Mesodermal cell (in vitro differentiated cells): ENCODE measurements around the gene ACOXL.

Experiments
- H3K27ac ChIP-seq: 2 replicates; pipeline ENCODE4 v1.7.0; 2013; ENCODE audit warnings: mild to moderate bottlenecking, low read depth, low read length, moderate library complexity; ENCODE audit not compliant: severe bottlenecking
- H3K36me3 ChIP-seq: 2 replicates; pipeline ENCODE4 v1.7.1; 2013; ENCODE audit warnings: mild to moderate bottlenecking, low read length, moderate library complexity; ENCODE audit not compliant: control insufficient read depth, insufficient read depth
- H3K4me1 ChIP-seq: one replicate; pipeline ENCODE4 v1.7.1; 2013; ENCODE audit warnings: mild to moderate bottlenecking, low read length; ENCODE audit not compliant: insufficient read depth, control insufficient read depth, poor library complexity, severe bottlenecking
- H3K4me3 ChIP-seq: 2 replicates; pipeline ENCODE4 v1.7.0; 2013; ENCODE audit warnings: low read length, control low read depth, mild to moderate bottlenecking; ENCODE audit not compliant: insufficient read depth, poor library complexity, severe bottlenecking; ENCODE audit errors: extremely low read depth
- H3K9me3 ChIP-seq: 2 replicates; pipeline ENCODE4 v1.7.1; 2013; ENCODE audit warnings: mild to moderate bottlenecking, low read length, moderate library complexity; ENCODE audit not compliant: control insufficient read depth
- WGBS, 2 experiments: methylation state at CpG; one replicate each; pipeline ENCODE4 v1.1.5; 2013; ENCODE audit warnings: missing lambda C conversion rate in 2 of 2; ENCODE audit not compliant: insufficient coverage in 2 of 2; 5-methylcytosine and 5-hydroxymethylcytosine counted together

ACOXL gene

DNA sequence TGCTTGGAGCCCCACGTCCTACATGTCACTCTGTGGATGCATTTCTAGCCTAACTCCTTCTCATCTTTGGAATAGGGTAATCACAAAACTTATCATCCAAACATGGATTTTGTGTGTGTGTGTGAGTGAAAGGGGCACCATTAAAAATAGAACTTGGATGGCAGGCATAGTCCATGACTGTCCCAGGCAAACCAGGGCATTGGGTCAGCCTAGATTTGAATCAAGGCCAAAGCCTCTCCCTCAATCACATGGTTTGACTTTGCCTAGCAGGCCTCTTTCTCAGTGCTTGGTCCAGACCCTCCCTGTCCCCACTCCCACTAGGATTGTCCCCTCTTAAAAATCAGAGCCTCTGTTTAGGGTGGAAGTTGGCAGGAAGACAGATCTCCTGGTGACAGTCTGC lies 320.9 kb downstream of the ACOXL start:
- no peaks in the 10 kb centered on the region for H3K36me3 ChIP-seq
- H3K4me1 ChIP-seq, result no peaks in the 10 kb centered on the region
- H3K9me3 ChIP-seq, result no peaks in the 10 kb centered on the region
- WGBS, 2 experiments, result 80% methylated on average over 1 of the region's 1 CpG; no CpG with 5 or more reads in 1 of the 2 experiments
- no peak overlapping the region for H3K27ac ChIP-seq
- H3K4me3 ChIP-seq, result no peak overlapping the region

DNA sequence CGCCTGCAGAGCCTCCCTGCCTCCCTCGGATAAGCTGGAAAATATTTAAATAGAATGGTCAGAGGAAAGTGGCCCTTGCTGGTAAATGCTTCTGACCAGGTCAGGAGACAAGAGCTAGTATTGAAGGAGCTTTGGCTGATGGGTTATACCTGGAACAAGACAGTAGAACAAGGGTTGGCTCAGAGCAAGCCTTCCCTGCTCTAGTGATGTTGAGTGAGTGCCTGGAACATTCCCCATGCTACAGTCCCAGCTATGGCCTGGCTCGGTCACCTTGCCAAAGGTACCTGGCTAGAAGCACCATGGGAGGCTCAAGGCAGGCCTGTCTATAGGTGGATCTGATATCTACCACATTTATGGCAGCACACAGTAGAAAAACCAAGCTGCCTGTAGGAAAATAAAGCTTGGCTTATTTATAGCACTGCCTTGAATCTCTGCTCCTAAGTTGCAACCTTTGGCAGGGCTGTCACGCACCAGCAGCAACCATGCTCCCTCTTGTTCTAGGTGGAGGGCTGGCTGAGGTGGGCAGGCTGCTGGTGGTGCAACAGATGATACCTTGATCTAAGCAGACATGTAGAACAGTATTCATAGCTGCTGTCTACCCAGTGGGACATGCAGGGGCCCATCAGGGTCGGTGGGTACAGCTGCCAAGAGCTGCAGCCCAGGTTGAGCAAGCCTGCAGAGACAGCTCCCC lies 321.6 kb downstream of the ACOXL start:
- no peaks in the 10 kb centered on the region for H3K36me3 ChIP-seq
- H3K27ac ChIP-seq, result no peak overlapping the region
- H3K4me1 ChIP-seq, result no peaks in the 10 kb centered on the region
- H3K9me3 ChIP-seq, result no peaks in the 10 kb centered on the region
- 86 to 90% methylated on average over 3 to 5 of the region's 5 CpGs for WGBS, 2 experiments
- no peak overlapping the region for H3K4me3 ChIP-seq

DNA sequence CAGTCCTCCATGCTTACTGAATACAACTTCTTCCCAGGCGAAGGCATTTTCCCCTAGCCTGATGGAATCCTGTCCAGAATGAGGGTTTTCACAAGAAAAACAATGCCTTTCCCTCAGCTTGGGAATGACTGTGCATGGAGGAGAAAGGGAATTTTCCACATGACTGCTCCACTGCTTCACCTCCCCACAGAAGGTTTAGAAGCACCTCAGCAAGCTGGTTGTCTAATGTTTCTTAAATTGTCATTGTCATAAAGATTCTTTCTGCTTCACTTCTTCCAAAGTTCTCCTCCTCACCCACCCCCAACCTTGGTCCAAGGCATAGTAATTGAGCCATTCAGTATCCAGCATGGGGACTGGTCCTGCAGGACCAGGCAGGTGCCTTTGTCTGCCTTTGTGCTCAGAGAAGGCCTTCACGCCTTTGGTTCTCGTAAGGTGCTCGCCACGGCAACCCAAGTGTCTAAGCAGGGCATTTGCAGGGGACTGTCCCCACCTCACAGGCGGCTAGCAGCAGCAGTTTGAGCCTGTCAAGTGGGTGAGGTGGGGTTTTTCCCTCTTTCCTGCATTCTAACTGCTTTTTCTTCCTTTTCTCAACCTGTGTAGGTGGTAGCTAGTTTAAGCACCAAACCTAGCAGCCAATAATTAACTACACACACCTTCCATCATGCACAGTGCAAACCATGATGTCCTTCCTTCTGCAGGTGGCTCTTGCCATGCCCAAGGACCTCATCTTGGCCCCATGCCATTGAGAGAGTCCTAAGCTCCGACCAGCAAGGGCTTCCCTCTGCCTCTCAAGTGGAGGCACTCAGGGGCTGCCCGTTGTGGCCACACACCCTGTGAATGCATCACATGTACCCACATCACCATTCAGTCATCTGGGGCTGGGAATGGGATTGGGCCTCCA lies 322.7 kb downstream of the ACOXL start:
- WGBS, 2 experiments, result 86% methylated on average over 3 to 6 of the region's 8 CpGs
- Histone ChIP-seq H3K4me3 (no peak overlapping the region), H3K4me1 (no peaks in the 10 kb centered on the region)

DNA sequence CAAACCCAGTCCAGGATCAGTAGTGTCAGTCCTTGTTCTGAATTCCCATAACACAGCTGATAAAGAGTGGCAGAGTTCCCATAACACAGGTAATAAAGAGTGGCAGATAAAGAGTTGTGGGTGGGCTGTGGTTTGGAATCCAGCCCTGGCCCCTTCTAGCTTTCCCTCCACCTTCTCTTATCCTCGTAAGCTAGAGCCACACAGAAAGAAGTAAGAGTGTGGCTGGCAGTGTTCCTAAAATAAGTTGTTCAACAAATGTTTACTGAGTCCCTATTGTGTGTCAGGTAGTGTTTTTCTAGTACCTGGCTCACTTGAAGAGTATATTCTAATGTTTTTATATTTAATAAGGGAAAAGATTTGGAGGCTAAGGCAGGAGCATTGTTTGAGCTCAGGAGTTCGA lies 323.4 kb downstream of the ACOXL start:
- H3K4me3 ChIP-seq, result no peak overlapping the region
- no peak overlapping the region for H3K27ac ChIP-seq
- no peaks in the 10 kb centered on the region for H3K4me1 ChIP-seq
- H3K36me3 ChIP-seq, result no peaks in the 10 kb centered on the region
- WGBS, 2 experiments, result 94% methylated on average over 2 of the region's 2 CpGs; no CpG with 5 or more reads in 1 of the 2 experiments
- no peaks in the 10 kb centered on the region for H3K9me3 ChIP-seq

More for the DNA sequence above, 322.7 kb downstream of the ACOXL start:
- H3K27ac ChIP-seq, result no peak overlapping the region
- H3K9me3 ChIP-seq, result no peaks in the 10 kb centered on the region
- H3K36me3 ChIP-seq, result no peaks in the 10 kb centered on the region

DNA sequence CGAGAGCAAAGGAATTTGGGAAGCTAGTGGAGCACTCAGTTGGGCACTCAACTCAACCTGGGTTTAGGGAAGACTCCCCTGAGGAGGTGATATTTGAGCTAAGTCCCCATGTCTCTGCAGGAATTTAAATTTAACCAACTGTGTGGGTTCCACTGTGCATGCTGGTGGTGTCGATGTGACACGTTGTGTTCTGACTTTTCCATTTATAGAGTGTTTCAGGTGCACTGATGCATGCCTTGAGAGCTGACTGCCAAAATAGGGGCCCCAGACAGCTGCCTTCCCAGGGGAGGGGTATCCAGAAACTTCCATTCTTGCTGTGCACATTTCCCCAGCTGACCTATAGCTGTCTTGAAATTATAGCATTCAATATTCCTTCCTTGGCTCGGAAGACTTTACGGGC lies 324.7 kb downstream of the ACOXL start:
- Histone ChIP-seq H3K9me3 (no peaks in the 10 kb centered on the region), H3K36me3 (no peaks in the 10 kb centered on the region), H3K4me1 (no peaks in the 10 kb centered on the region), H3K4me3 (no peak overlapping the region), H3K27ac (no peak overlapping the region)
- WGBS, 2 experiments, result 98 to 100% methylated on average over 3 to 4 of the region's 5 CpGs

DNA sequence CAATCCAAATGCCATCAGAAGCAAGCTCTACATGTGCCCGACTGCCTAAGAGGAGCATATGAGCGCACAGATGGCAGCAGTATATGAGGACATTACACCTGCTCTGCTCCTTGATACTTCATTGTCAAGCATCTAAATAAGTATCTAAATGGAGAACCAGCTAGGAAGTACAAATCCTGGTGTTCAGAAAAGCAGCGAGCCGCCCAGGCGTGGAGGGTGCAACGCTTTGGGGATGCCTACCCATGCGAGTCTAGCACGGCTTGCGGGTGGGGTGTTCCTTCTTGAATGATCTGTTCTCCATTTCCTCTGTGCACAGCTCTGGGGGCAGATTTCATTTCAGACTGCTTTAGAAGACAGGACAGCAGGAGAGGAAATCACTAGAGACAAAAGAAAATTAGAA lies 325.3 kb downstream of the ACOXL start:
- no peaks in the 10 kb centered on the region for H3K4me1 ChIP-seq
- no peaks in the 10 kb centered on the region for H3K9me3 ChIP-seq
- H3K27ac ChIP-seq, result no peak overlapping the region
- no peak overlapping the region for H3K4me3 ChIP-seq
- WGBS, 2 experiments, result 80 to 88% methylated on average over 8 to 9 of the region's 9 CpGs
- no peaks in the 10 kb centered on the region for H3K36me3 ChIP-seq

DNA sequence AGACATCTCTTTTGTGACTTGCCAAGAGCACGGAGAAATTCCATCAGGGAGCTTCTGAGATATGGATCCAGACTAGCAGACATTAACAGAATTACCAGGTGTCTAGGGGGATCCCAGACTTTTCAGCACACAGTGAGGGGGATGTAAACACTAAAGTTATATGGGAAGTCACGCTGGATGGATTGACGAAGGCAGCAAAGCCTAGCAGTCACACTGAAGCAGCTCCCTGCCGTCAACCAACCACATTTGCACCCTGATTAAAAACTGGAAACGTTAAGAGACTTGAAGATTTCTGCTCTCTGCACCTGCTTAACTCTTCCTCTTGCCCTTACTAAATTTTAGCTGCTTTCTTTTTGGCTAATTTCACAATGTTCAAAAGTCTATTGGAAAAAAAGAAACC lies 325.9 kb downstream of the ACOXL start:
- no peak overlapping the region for H3K4me3 ChIP-seq
- H3K27ac ChIP-seq, result no peak overlapping the region
- no peaks in the 10 kb centered on the region for H3K36me3 ChIP-seq
- 71 to 73% methylated on average over 5 of the region's 5 CpGs for WGBS, 2 experiments
- no peaks in the 10 kb centered on the region for H3K9me3 ChIP-seq
- no peaks in the 10 kb centered on the region for H3K4me1 ChIP-seq

DNA sequence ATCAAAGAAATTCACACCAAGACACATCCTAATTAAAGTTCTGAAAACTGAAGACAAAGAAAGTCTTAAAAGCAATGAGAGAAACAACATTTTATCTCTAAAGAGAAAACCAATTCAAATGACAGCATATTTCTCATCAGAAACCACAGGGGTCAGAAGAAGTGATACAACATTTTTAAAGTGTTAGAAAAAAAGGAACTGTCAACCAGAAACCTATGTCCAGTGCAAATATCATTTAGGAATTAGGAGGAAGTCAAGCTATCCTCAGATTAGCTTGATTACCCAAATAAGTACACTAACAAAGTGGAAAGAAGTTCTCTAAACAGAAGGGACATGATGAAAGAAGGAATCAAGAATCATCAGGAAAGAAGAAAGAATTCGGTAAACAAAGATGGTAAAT lies 328.8 kb downstream of the ACOXL start:
- no peaks in the 10 kb centered on the region for H3K9me3 ChIP-seq
- H3K4me1 ChIP-seq, result no peaks in the 10 kb centered on the region
- WGBS, 2 experiments, result no CpG with 5 or more reads among the region's 1 CpG
- H3K27ac ChIP-seq, result no peak overlapping the region
- H3K4me3 ChIP-seq, result no peak overlapping the region
- H3K36me3 ChIP-seq, result no peaks in the 10 kb centered on the region

DNA sequence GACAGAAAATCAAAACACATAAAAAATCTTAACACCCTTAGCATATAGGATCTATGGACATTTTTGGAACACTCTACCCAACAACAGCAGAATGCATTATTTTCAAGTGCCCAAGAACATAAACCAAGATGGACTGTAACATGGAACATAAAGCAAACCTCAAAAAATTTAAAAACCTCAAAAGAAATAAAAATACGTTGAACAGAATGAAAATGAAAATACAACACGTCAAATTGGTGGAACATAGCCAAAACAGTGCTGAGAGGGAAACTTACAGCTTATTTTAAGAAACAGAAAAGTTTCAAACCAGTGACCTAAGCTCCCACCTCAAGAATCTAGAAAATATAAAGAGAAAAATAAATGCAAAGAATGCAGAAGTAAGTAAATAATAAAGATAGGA lies 330.0 kb downstream of the ACOXL start:
- WGBS, 2 experiments, result 54% methylated on average over 2 of the region's 2 CpGs; no CpG with 5 or more reads in 1 of the 2 experiments
- H3K4me3 ChIP-seq, result no peak overlapping the region
- no peak overlapping the region for H3K27ac ChIP-seq
- H3K36me3 ChIP-seq, result no peaks in the 10 kb centered on the region
- no peaks in the 10 kb centered on the region for H3K9me3 ChIP-seq
- no peaks in the 10 kb centered on the region for H3K4me1 ChIP-seq

DNA sequence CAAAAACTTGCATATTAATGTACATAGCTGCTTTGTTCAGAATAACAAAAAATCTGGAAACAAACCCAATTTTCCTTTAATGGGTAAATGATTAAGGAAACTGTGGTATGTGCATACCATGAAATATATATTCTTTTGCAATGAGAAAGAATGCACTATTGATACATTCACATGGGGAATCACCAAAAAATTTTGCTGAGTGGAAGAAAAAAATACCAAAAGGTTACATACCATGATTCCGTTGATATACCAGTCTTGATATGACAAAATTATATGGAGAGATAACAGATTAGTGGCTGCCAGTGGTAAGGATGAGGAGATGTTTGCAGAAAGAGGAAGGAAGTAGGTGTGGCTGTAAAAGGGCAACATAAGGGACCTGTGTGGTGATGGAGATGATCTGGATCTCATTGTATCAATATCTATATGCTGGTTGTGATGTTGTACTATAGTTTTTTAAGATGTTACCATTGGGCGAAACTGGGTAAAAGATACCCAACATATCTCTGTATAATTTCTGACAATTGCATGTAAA lies 333.8 kb downstream of the ACOXL start:
- Histone ChIP-seq H3K9me3 (no peaks in the 10 kb centered on the region), H3K4me1 (no peaks in the 10 kb centered on the region), H3K4me3 (no peak overlapping the region), H3K36me3 (no peaks in the 10 kb centered on the region), H3K27ac (no peak overlapping the region)
- 100% methylated on average over 1 of the region's 2 CpGs for WGBS, 2 experiments
